ENCODE results near the gene NUP98.

- TF ChIP-seq ZBTB43 (CRISPR knock-in tag; conservative IDR thresholded peaks at IDR 0.05) (no peak), SMC3 (IDR thresholded peaks at IDR 0.05; ENCODE audit: low read length) (no peak), POLR2A (IDR thresholded peaks at IDR 0.05; ENCODE audit: insufficient read depth in 1 of 2, low read depth in 2 of 2, low read length in 2 of 2) (no peak), MAX (IDR thresholded peaks at IDR 0.05) (no peak), ZNF407 (CRISPR knock-in tag; IDR thresholded peaks at IDR 0.05; ENCODE audit: not compliant biosample characterization) (no peak), CBX2 (IDR thresholded peaks at IDR 0.05; ENCODE audit: low read depth, low read length) (no peak), CBX2 (CRISPR knock-in tag; IDR thresholded peaks at IDR 0.05; ENCODE audit: low read depth) (no peak), ZNF672 (CRISPR knock-in tag; IDR thresholded peaks at IDR 0.05) (no peak)
Observed at GRCh38 chr11:3836903-3837302, 39.5 kb upstream of the NUP98 start.
